ENCODE measurements around the gene KCTD4.
"Not testable (repeated sequence)": the region's sequence is repeated elsewhere in the genome, so short reads cannot be mapped to it uniquely, and the experiment has no call there.

KCTD4 gene

GRCh38 chr13:45200701-45201232, at the start of gene KCTD4:
TSS of gene KCTD4 (minus strand) at chr13:45201045. CDS start at chr13:45194567, 6,478 bp downstream.
- DNase-seq, result no peak

GRCh38 chr13:45249662-45250061, 48.8 kb upstream of the KCTD4 start:
- DNase-seq, result no peak

- DNase-seq, result not testable (repeated sequence)
Observed at GRCh38 chr13:45244736-45245135, 43.9 kb upstream of the KCTD4 start.

- DNase-seq, result no peak
Observed at GRCh38 chr13:45243077-45243476, 42.2 kb upstream of the KCTD4 start.

- no peak for DNase-seq
Observed at GRCh38 chr13:45242524-45242923, 41.7 kb upstream of the KCTD4 start.

GRCh38 chr13:45242070-45242469, 41.2 kb upstream of the KCTD4 start:
- DNase-seq, result no peak

- no peak for DNase-seq
Observed at GRCh38 chr13:45240143-45240542, 39.3 kb upstream of the KCTD4 start.

GRCh38 chr13:45238945-45239795, 38.3 kb upstream of the KCTD4 start:
- DNase-seq, result no peak

- no peak for DNase-seq
Observed at GRCh38 chr13:45232591-45232990, 31.7 kb upstream of the KCTD4 start.

- no peak for DNase-seq
Observed at GRCh38 chr13:45231722-45232121, 30.9 kb upstream of the KCTD4 start.

GRCh38 chr13:45231305-45231704, 30.5 kb upstream of the KCTD4 start:
- DNase-seq, result no peak

- DNase-seq, result no peak
Observed at GRCh38 chr13:45229172-45229571, 28.3 kb upstream of the KCTD4 start.

- no peak for DNase-seq
Observed at GRCh38 chr13:45228002-45228401, 27.2 kb upstream of the KCTD4 start.

- no peak for DNase-seq
Observed at GRCh38 chr13:45226024-45226423, 25.2 kb upstream of the KCTD4 start.

- no peak for DNase-seq
Observed at GRCh38 chr13:45225370-45225769, 24.5 kb upstream of the KCTD4 start.

- no peak for DNase-seq
Observed at GRCh38 chr13:45224176-45224575, 23.3 kb upstream of the KCTD4 start.

GRCh38 chr13:45222919-45223318, 22.1 kb upstream of the KCTD4 start:
- no peak for DNase-seq

- DNase-seq, result no peak
Observed at GRCh38 chr13:45222516-45222915, 21.7 kb upstream of the KCTD4 start.

- DNase-seq, result no peak
Observed at GRCh38 chr13:45220403-45220802, 19.6 kb upstream of the KCTD4 start.

- DNase-seq, result no peak
Observed at GRCh38 chr13:45219938-45220375, 19.1 kb upstream of the KCTD4 start.

GRCh38 chr13:45219123-45219891, 18.5 kb upstream of the KCTD4 start:
- no peak for DNase-seq

- DNase-seq, result no peak
Observed at GRCh38 chr13:45218689-45219088, 17.8 kb upstream of the KCTD4 start.

- no peak for DNase-seq
Observed at GRCh38 chr13:45216193-45216592, 15.3 kb upstream of the KCTD4 start.

Measured in NCI-H510A (cell line).